ENCODE results near the gene PCP4L1.

- TF ChIP-seq EZH2 (IDR thresholded peaks at IDR 0.05) (no peak), CTCF (IDR thresholded peaks at IDR 0.05) (no peak)
Observed at GRCh38 chr1:161285521-161285920, 27.0 kb downstream of the PCP4L1 start.

Measured in neural progenitor cell (in vitro differentiated cells).